NCI-H2227 (cell line): Measurements from ENCODE around the gene PRPF40A.

Source experiments
- DNase-seq: peaks from one replicate; lab custom pipeline; 2025; ENCODE audit not compliant: unreplicated experiment; lab: John Stamatoyannopoulos, UW

The PRPF40A gene

GRCh38 chr2:152622219-152622618, 95.0 kb downstream of the PRPF40A start:
- DNase-seq, result no peak

DNA sequence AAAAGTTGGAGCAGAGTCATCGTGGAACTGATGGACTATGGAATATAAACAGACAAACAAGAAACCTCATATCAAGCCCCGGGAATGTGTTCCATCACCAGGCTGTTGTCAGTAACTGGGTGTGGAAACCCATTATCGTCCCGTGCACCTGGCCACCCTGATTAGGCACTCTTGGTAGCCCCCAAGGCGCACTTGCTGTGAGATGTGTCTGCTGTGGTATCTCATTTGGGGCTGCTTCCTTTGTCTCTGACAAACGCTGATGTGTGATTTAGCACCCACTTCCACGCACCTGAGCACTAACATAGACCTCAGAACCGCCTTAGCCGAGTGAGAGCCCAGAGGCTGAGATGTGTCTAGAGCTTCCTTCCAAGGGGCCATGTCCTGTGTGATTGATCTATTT, 96.3 kb downstream of the PRPF40A start:
- DNase-seq, result no peak

DNA sequence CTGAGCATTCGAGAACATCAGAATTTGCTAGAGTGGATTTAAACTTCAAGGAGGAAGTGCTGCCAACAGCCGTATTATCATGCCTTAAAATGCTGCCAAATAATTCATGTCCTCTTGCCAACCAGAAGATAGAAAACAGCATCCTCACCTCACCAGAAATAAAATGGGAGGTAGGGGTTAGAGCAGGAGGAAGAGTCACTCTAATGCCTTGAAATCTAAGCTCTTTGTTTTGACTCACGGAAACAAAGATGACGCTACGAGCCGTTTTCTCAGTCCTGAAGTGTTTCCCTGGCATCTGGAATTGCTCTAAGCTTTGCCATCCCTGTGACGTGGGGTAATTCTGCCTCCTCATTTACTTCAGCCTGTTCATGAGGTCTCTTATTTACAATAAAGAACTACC, 97.1 kb downstream of the PRPF40A start:
- no peak for DNase-seq

DNA sequence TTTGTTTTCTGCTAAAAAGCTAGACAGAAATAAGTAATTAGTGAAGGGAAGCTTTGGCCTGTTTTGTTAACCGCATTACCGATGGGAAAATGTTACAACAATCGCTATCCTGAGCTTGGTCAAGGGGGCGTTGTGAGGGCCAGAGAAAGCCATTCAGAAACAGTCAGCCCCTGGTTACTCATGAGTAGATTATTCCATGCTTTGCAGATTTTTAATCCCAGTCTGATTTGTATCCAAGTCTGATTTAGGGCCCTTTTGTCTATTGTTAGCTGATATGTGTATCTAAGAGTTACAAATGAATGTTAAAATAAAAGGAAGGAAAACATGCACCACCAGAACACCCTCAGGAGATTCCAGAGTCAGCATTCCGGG, 99.1 kb downstream of the PRPF40A start:
- no peak for DNase-seq

GRCh38 chr2:152617456-152618192, 99.6 kb downstream of the PRPF40A start:
- no peak for DNase-seq

GRCh38 chr2:152615177-152615576, 102.1 kb downstream of the PRPF40A start:
- DNase-seq, result no peak

GRCh38 chr2:152613235-152613634, 104.0 kb downstream of the PRPF40A start:
- DNase-seq, result no peak

GRCh38 chr2:152611458-152612231, 105.6 kb downstream of the PRPF40A start:
- DNase-seq, result no peak

DNA sequence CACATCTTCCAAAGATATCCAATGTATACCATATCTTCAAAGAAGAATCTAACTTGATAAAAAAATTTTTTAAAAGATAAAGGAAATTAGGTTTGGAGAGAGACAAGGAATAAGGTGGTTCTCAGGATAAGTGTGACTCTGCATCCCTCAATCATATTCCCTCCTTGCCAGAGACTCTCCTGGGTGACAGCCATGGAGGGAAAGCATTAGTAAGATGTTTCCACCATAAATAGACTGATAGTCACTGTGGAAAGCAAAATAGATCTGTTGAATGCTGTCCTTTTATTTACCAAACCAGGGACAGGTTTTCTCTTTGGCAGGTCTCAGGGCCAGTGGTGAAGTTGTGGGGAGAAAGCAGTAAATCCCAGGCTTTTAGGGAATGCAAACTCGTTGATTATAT, 107.6 kb downstream of the PRPF40A start:
- DNase-seq, result no peak

GRCh38 chr2:152609154-152609553, 108.1 kb downstream of the PRPF40A start:
- no peak for DNase-seq

DNA sequence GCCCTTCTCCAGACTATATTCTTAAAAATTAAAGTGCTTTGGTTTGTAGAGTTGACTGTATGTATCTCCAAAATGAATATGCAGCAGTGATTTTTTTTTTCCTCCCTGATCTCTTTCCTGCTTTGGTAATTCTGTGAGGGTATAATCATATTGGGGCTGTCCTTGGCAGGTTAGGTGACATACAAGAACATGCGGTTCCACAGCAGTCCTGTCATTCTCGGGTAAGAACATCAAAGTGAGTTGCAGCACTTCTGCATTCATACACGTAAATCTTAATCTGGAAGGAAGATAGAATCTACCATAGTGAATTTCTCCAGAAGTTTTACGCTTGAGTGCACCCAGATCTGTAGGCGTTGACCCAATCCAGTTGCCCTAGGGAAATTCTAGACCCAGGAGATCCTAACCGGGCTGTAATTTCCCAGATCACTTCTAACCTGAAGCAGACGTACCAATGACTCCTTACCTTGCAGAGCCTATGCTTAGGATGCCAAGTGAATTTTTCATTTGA, 109.4 kb downstream of the PRPF40A start:
- DNase-seq, result no peak

DNA sequence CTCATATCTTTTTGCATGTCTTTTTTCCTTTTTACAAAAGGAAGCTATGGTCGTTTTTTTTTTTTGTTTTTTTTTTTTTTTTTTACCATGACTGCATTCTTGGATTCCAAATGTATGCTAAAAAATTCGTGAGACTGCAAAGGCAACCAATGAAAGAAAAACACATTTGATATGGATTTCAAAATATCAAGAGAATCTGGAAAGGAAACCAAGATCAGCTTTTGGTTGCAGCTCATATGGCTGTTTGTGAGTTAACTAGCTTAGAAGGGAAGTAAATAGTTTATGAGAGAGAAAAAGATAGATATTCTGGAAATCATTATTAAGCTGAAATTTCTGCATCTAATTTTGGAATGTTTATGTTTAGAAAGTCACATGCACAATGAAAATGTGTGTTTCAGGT, 110.3 kb downstream of the PRPF40A start:
- no peak for DNase-seq

- DNase-seq, result no peak
Measured at GRCh38 chr2:152606081-152606480, 111.2 kb downstream of the PRPF40A start.

DNA sequence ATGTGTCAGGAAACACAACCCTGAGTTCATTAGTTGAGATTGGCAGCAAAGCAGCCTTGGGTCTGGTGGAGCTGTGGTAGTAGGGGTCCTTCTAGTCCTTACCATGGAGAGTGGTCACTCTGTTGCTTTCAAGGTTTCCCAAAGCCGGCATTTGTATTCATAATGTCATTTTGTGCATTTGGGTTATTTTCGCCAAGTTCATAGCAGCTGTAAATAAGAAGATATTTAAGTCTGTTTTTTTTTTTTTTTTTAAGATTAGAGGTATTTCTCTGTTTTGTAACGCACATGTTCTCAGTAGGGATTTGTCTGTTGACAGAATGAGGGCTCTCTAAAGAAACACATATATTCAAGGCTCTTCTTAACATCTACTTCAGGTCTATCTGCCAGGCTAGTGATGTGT, 114.1 kb downstream of the PRPF40A start:
- DNase-seq, result no peak

DNA sequence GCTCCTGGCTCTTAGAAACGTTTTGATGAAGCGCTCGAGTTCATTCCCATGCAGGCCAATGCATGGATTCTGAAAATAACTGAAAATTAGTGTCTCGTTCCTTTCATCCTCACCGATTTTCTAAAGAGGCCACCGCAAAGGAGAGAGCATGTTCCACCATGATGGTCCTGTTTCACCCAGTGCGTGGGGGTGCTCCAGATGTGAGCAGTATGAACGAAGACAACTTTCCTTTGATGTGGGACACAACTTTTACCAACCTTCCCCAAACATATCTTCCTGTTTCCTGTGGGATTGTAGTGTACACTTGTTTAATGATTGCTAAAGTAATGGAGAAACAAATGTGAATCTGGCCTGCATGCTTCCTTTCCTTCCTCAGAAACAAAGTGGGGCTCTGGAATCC, 114.5 kb downstream of the PRPF40A start:
- DNase-seq, result no peak
